Neural progenitor cell (in vitro differentiated cells): Measurements from ENCODE around the gene KIFC3. TPM values are rescaled to one million over a fixed set of nuclear protein-coding genes. Genes with fewer than 3 reads are reported as not detected.
"Not testable (repeated sequence)": the region's sequence is repeated elsewhere in the genome, so short reads cannot be mapped to it uniquely, and the experiment has no call there.

Experiments used
- DNase-seq: peaks from one replicate; pipeline ENCODE4 v3.0.0-alpha.2; 2016; ENCODE audit warnings: low spot score
- H2AFZ ChIP-seq: fragments of 200-600 bp; sonication (generic); replicated peaks from 2 replicates; pipeline ENCODE4 v1.6.1; 2016; ENCODE audit warnings: antibody characterized with exemption
- H3F3A ChIP-seq: fragments of 200-600 bp; sonication (generic); 2 replicates; pipeline ENCODE4 v1.6.1; 2016; ENCODE audit warnings: antibody characterized with exemption, low read depth
- H3K27ac ChIP-seq: fragments of 200-600 bp; sonication (generic); 2 replicates; pipeline ENCODE4 v1.5.1; 2016; ENCODE audit warnings: mild to moderate bottlenecking
- H3K27me3 ChIP-seq: fragments of 200-600 bp; sonication (generic); 2 replicates; pipeline ENCODE4 v1.6.1; 2016; ENCODE audit warnings: mild to moderate bottlenecking, moderate library complexity
- H3K36me3 ChIP-seq: fragments of 200-600 bp; sonication (generic); 2 replicates; pipeline ENCODE4 v1.5.1; 2016
- H3K4me1 ChIP-seq: fragments of 200-600 bp; sonication (generic); 2 replicates; pipeline ENCODE4 v1.6.1; 2016; ENCODE audit warnings: mixed run types
- H3K4me2 ChIP-seq: fragments of 200-600 bp; sonication (generic); 2 replicates; pipeline ENCODE4 v1.6.1; 2016
- H3K4me3 ChIP-seq: fragments of 200-600 bp; sonication (generic); 2 replicates; pipeline ENCODE4 v1.5.1; 2016
- H3K79me2 ChIP-seq: fragments of 200-600 bp; sonication (generic); 2 replicates; pipeline ENCODE4 v1.6.1; 2016; ENCODE audit warnings: low read depth
- H3K9ac ChIP-seq: fragments of 200-600 bp; sonication (generic); 2 replicates; pipeline ENCODE4 v1.6.1; 2016
- H3K9me3 ChIP-seq: fragments of 200-600 bp; sonication (generic); 2 replicates; pipeline ENCODE4 v1.5.1; 2016; ENCODE audit warnings: low read depth
- H4K20me1 ChIP-seq: fragments of 200-600 bp; sonication (generic); 2 replicates; pipeline ENCODE4 v1.6.1; 2016; ENCODE audit warnings: low read depth
- H3K27ac Mint-ChIP-seq: 3 replicates; pipeline ENCODE4 v1.8.0; 2021; ENCODE audit warnings: mixed read lengths
- H3K27me3 Mint-ChIP-seq: 2 replicates; pipeline ENCODE4 v1.8.0; 2022; ENCODE audit warnings: low read depth, mild to moderate bottlenecking, inconsistent platforms, moderate library complexity, mixed read lengths; ENCODE audit not compliant: insufficient read depth
- H3K36me3 Mint-ChIP-seq: 3 replicates; pipeline ENCODE4 v1.8.0; 2021; ENCODE audit warnings: mixed read lengths
- H3K4me1 Mint-ChIP-seq: 3 replicates; pipeline ENCODE4 v1.8.0; 2021; ENCODE audit warnings: mixed read lengths
- H3K4me3 Mint-ChIP-seq: 3 replicates; pipeline ENCODE4 v1.8.0; 2021; ENCODE audit warnings: mild to moderate bottlenecking, moderate library complexity, mixed read lengths
- H3K9me3 Mint-ChIP-seq: 3 replicates; pipeline ENCODE4 v1.8.0; 2020; ENCODE audit warnings: mixed read lengths
- EZH2 ChIP-seq: fragments of 200-600 bp; sonication (generic); IDR thresholded peaks from 2 replicates; pipeline ENCODE4 v1.6.1; 2017; ENCODE audit warnings: antibody characterized with exemption, mild to moderate bottlenecking, moderate library complexity
- EZH2phosphoT487 ChIP-seq: fragments of 200-600 bp; sonication (generic); IDR thresholded peaks from 2 replicates; pipeline ENCODE4 v1.6.1; 2017; ENCODE audit warnings: antibody characterized with exemption
- total RNA-seq: library from RNA; depleted of rRNA; stranded (reverse); fragments of >200 nt; gene quantifications from 2 replicates; pipeline ENCODE4 v1.2.3, GENCODE V29; 2015; ENCODE audit warnings: low replicate concordance
- TF ChIP-seq, protein P1 (sequence below): fragments of 200-600 bp; sonication (generic); IDR thresholded peaks from 2 replicates; pipeline ENCODE4 v1.5.1; 2017; ENCODE audit warnings: antibody characterized with exemption, mild to moderate bottlenecking

Gene KIFC3
- total RNA-seq, 1 donor from 2014 or later = 0.28 TPM

GRCh38 chr16:57798953-57799599 is 3.2 kb downstream of the KIFC3 start:
- Mint-ChIP-seq H3K4me3 (peak overlapping the region; percentile 46), H3K27me3 (peaks cover 11% of the 10 kb centered on the region), H3K36me3 (peaks cover 2% of the 10 kb centered on the region), H3K27ac (peak overlapping the region; percentile 69), H3K9me3 (no peaks in the 10 kb centered on the region), H3K4me1 (peaks cover 54% of the 10 kb centered on the region)
- Histone ChIP-seq H2AFZ (no peak overlapping the region), H3K4me2 (no peak overlapping the region), H3K4me1 (peaks cover 31% of the 10 kb centered on the region), H3K27me3 (peaks cover 65% of the 10 kb centered on the region), H3K9ac (no peak overlapping the region), H3K4me3 (no peak overlapping the region), H3K79me2 (no peaks in the 10 kb centered on the region), H4K20me1 (peaks cover 3% of the 10 kb centered on the region), H3K27ac (no peak overlapping the region), H3K9me3 (no peaks in the 10 kb centered on the region), H3K36me3 (no peaks in the 10 kb centered on the region), H3F3A (peaks cover 21% of the 10 kb centered on the region)
- DNase-seq = no peak
- TF ChIP-seq EZH2 (no peak), EZH2phosphoT487 (no peak)

DNA sequence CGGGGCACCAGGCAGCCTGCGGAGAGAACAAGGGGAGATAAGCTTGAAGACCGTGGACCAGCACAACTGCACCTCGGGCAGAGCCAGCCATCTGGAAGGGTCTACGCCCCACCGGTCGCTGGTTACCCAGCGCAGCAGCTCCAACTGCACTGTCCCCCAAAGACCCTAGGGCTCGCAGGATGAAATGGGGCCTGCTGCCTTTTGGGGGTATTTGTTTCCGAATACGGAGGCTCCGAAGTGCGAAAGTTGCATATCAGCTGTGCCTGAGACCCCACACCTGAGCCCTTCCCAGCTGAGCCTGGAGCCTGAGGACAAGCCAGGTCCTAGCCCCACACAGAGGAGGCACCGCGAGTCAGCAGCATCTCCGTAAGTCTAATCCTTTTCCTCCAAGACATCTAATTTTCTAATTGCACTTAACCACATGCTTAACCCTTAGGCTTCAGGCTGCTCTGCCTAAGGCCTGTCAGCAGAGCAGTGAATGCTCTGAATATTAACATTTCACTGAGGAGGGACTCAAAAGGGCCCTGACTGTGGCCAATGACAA is 4.0 kb downstream of the KIFC3 start:
- Histone ChIP-seq H3K27me3 (peaks cover 65% of the 10 kb centered on the region), H3K9me3 (no peaks in the 10 kb centered on the region), H3F3A (peaks cover 17% of the 10 kb centered on the region), H2AFZ (peak overlapping the region; percentile 64), H3K4me3 (peak overlapping the region; percentile 29), H3K79me2 (no peaks in the 10 kb centered on the region), H3K36me3 (no peaks in the 10 kb centered on the region), H3K4me1 (peaks cover 27% of the 10 kb centered on the region), H3K27ac (no peak overlapping the region), H3K4me2 (peak overlapping the region; percentile 73), H3K9ac (no peak overlapping the region), H4K20me1 (peaks cover 3% of the 10 kb centered on the region)
- peaks cover 47% of the 10 kb centered on the region for H3K4me1 Mint-ChIP-seq
- TF ChIP-seq, protein P1, sequence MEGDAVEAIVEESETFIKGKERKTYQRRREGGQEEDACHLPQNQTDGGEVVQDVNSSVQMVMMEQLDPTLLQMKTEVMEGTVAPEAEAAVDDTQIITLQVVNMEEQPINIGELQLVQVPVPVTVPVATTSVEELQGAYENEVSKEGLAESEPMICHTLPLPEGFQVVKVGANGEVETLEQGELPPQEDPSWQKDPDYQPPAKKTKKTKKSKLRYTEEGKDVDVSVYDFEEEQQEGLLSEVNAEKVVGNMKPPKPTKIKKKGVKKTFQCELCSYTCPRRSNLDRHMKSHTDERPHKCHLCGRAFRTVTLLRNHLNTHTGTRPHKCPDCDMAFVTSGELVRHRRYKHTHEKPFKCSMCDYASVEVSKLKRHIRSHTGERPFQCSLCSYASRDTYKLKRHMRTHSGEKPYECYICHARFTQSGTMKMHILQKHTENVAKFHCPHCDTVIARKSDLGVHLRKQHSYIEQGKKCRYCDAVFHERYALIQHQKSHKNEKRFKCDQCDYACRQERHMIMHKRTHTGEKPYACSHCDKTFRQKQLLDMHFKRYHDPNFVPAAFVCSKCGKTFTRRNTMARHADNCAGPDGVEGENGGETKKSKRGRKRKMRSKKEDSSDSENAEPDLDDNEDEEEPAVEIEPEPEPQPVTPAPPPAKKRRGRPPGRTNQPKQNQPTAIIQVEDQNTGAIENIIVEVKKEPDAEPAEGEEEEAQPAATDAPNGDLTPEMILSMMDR = no peak
- TF ChIP-seq EZH2phosphoT487 (no peak), EZH2 (no peak)
- H3K27me3 Mint-ChIP-seq = peaks cover 11% of the 10 kb centered on the region
- H3K9me3 Mint-ChIP-seq = no peaks in the 10 kb centered on the region
- no peak overlapping the region for H3K4me3 Mint-ChIP-seq
- peaks cover 2% of the 10 kb centered on the region for H3K36me3 Mint-ChIP-seq
- H3K27ac Mint-ChIP-seq = no peak overlapping the region
- no peak for DNase-seq

DNA sequence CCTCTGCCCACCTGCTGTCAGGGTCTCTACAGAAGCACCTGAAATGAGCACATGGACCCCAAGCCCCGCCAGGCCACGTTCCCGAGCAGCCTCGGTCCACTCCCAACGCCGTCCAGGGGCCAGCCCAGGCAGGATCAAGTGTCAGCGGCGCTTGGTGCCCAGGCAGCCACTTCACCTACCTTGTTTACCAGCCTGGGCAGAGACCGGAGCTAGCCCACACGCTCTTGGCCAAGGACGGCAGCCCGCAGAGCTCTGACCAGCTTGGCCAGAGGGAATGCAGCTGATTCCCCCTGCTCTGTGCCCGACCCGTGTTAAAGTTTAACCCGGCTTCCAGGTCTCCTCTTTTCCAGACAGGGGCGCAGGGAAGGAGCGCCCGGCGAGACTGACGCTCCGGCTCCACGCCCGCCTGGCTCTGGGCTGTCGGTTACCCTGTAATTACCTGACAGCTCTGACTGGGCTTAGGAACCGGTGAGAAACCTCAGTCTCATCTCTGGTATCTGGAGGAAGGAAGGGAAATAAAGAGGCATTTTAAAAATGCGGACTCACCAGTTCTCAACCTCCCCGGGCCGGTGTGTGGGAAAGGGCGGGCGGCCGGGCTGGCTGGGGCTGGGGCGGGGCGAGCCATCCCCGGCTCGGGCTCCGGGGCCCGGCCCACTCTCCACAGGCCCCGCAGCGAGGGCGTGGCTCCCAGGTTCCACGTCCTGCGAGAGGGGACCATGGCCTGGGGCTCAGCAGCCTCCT is 4.6 kb downstream of the KIFC3 start:
- peak; percentile 67 for DNase-seq
- Mint-ChIP-seq H3K4me1 (peaks cover 41% of the 10 kb centered on the region), H3K4me3 (no peak overlapping the region), H3K27ac (no peak overlapping the region), H3K36me3 (peaks cover 2% of the 10 kb centered on the region), H3K27me3 (peaks cover 11% of the 10 kb centered on the region), H3K9me3 (no peaks in the 10 kb centered on the region)
- peak overlapping the region; percentile 73 for H3K4me2 ChIP-seq
- TF ChIP-seq EZH2 = peak; percentile 24
- TF ChIP-seq EZH2phosphoT487 = peak; percentile 24
- TF ChIP-seq, protein P1 = no peak
- peaks cover 3% of the 10 kb centered on the region for H4K20me1 ChIP-seq
- H2AFZ ChIP-seq = peak overlapping the region; percentile 64
- no peak overlapping the region for H3K9ac ChIP-seq
- H3K4me1 ChIP-seq = peaks cover 21% of the 10 kb centered on the region
- no peaks in the 10 kb centered on the region for H3K36me3 ChIP-seq
- H3K27me3 ChIP-seq = peaks cover 65% of the 10 kb centered on the region
- no peaks in the 10 kb centered on the region for H3K79me2 ChIP-seq
- peaks cover 10% of the 10 kb centered on the region for H3F3A ChIP-seq
- peak overlapping the region; percentile 29 for H3K4me3 ChIP-seq
- H3K9me3 ChIP-seq = no peaks in the 10 kb centered on the region
- no peak overlapping the region for H3K27ac ChIP-seq

DNA sequence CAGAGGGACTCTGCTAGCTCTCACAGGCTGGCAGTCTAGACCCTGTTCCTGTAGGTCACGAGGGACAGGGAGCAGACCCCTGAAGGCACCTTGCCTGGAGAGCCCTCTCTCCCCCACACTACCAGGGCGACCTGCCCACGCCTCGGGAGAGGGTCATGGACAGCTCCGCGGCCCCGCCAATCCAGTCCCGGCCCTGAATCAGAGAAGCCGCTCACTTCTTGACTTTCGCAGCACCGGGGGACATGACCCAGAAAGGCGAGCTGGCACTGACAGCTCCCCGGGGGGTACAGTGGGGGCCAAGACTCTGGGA is 5.1 kb downstream of the KIFC3 start:
- H3K36me3 ChIP-seq = no peaks in the 10 kb centered on the region
- H3K27ac Mint-ChIP-seq = no peak overlapping the region
- H3F3A ChIP-seq = peaks cover 8% of the 10 kb centered on the region
- peaks cover 11% of the 10 kb centered on the region for H3K27me3 Mint-ChIP-seq
- H3K27me3 ChIP-seq = peaks cover 60% of the 10 kb centered on the region
- no peak overlapping the region for H3K27ac ChIP-seq
- TF ChIP-seq EZH2 (no peak), EZH2phosphoT487 (no peak)
- H3K4me3 ChIP-seq = no peak overlapping the region
- peaks cover 19% of the 10 kb centered on the region for H3K4me1 ChIP-seq
- peaks cover 3% of the 10 kb centered on the region for H4K20me1 ChIP-seq
- no peak for DNase-seq
- no peak overlapping the region for H2AFZ ChIP-seq
- peaks cover 2% of the 10 kb centered on the region for H3K36me3 Mint-ChIP-seq
- H3K4me1 Mint-ChIP-seq = peaks cover 39% of the 10 kb centered on the region
- H3K9me3 Mint-ChIP-seq = no peaks in the 10 kb centered on the region
- H3K79me2 ChIP-seq = no peaks in the 10 kb centered on the region
- no peak overlapping the region for H3K4me3 Mint-ChIP-seq
- H3K4me2 ChIP-seq = no peak overlapping the region
- H3K9ac ChIP-seq = no peak overlapping the region
- no peaks in the 10 kb centered on the region for H3K9me3 ChIP-seq

DNA sequence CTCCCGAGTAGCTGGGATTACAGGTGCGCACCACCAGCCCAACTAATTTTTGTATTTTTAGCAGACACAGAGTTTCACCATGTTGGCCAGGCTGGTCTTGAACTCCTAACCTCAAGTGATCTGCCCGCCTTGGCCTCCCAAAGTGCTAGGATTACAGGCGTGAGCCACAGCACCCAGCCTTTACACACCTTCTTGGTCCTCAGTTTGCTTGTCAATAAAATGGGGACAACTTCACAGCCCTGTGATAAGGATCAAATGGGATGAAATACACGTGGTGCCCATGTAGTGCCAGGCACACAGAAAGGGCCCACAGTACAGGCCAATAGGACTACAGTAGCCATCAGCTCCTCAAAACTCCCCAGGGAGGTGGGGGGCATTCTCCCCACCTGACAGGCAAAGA is 6.3 kb downstream of the KIFC3 start:
- H4K20me1 ChIP-seq, H2AFZ ChIP-seq, H3K27ac ChIP-seq, H3K36me3 Mint-ChIP-seq, H3K27ac Mint-ChIP-seq, H3K4me3 ChIP-seq, H3K9ac ChIP-seq, H3K79me2 ChIP-seq, H3K9me3 ChIP-seq, H3K4me2 ChIP-seq, H3K36me3 ChIP-seq, H3K4me3 Mint-ChIP-seq, H3F3A ChIP-seq, H3K27me3 Mint-ChIP-seq, H3K9me3 Mint-ChIP-seq, DNase-seq: not testable (repeated sequence)
- H3K4me1 Mint-ChIP-seq = peaks cover 32% of the 10 kb centered on the region
- Histone ChIP-seq H3K27me3 (peaks cover 49% of the 10 kb centered on the region), H3K4me1 (peaks cover 13% of the 10 kb centered on the region)
